Measurements from ENCODE around the gene STX16.

The STX16 gene

DNA sequence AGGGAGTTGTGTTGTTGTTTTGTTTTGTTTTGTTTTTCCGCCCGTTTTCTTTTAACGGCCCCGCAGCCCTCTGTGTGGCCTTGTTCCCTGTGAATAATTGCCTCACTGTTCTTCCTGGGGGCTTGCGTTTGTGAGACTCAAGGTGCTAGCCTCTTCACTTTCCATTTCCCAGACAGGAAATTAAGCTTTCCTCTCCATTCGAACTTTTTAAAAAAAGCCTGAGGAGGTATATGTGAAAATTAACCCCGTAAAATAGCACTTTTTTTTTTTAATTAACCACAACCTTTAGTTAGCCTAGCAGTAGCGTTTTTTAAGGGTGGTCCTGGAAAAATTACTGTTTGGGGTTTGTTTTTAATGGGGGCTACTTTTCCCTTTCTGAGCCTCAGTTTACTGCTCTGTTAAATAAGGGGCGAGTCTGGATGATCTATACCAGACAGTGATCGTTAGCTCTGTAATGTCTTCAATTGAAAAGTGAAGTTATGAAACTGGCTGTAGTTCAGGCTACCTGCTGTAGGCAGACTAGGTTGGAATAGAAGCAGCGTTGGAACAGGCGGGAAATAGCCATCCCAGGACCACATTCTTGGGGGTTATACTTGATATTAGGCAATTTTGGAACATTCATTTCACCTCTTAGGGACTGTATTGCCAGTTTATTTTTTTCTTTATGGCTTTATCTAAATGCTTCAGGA is 1.7 kb downstream of the STX16 start:
- no peak for DNase-seq (ENCODE audit: low spot score)

DNA sequence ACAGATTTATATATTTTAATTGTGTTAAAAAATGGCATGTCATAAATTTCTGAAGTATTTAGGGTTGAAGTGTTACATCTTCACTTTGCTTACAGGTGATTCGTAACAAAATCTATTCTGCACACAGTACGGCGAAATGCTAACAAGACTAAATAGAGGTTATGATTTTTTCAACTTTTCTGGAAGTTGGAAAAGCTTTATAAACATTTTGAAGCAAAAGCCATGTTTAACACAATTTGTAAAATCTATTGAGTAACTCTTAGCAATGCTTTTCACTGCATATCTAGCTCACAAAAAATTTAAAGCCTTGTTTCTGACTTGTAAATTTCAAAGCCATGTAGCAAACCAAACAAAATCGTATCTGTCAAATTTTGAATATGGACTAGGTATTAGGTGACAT is 3.3 kb downstream of the STX16 start:
- no peak for DNase-seq (ENCODE audit: low spot score)

DNA sequence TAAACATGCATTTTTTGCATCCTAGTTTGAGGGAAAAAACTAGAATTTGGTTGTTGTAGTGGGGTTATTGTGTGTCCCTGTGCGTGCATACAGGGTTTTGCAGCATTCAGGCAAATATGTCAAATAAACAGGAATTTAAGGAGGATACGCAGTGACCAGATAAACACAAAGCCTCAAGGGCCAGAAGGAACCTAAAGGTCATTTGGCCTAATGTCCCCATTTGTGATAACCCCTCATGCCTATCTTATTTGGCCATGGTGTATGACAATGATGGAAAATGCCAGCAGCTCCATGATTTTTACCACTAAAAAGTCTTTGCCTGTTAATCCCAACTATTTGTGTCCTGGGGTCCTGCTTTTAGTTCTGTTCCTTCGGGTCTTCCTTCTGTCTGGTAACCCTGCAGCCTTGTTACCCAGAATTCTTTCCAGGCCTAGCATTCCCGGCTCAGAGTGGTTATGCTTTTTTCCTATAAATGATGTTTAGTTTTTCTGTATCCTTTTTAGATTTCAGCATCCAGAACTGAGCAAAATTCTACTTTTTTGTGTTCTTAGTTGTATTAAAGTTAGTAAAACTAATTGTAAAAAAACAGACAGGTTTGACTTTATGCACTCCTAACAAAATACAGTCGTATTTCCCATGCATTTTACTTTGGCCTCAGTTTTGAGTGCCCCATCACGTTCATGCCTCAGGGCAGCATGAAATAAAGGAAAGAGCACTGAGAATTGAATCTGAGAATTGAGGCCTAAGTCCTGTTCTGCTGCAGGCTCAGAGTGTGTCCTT is 4.4 kb downstream of the STX16 start:
- no peak for DNase-seq (ENCODE audit: low spot score)

DNA sequence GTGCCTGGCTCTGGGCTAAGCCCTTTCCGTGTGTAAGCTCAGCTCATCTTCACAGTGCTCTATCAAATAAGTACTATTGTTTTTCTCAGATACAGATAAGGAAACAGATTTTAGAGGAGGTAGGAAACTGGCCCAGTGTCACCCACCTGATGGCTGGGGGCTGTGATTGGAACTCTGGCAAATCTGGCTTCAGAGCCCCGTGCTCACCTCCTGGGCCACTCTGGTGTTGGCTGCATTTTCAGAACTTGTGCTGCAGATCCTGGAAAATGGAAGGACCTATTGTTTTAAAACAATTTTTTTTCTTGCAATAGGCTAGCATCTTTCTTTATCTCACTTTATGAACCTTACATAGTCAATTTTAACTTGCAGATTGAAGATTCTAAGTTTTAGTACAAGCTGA is 5.7 kb downstream of the STX16 start:
- no peak for DNase-seq (ENCODE audit: low spot score)

DNA sequence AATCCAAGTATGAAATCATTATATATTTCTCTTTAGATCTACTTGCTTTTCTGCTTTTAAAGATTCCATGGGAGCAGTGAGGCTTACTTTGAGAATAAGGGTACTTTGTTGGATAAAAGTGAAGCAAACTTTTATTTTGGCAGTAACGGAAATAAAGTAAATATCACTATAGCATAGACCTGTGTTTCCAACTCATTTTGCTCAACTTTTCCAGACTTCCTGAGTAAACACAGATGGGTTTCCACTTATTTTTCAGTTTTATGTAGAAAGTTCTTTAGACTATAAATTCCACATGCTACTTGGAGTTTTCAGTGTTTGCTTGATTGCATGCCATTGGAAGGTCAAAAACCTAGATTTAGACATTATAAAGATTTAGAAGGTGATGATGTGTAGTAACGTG is 6.2 kb downstream of the STX16 start:
- no peak for DNase-seq (ENCODE audit: low spot score)

DNA sequence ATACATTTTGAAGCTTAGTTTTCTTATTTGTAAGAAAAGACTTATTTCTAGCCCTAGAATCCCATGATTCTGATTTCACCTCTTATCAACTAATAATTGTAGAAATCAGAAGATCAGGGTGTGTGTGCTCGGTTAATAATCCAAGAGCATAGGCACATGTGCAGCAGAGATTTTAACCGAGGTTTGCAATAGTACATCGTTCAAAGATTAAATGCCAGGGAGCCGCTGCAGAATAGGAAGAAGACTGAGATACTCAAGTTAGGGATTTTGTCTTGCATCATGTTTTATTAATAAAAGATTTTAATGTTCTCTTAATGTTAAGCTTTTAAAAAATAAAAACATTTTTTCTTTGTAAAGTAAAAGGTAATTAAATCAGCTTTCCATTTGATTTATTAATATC is 6.9 kb downstream of the STX16 start:
- no peak for DNase-seq (ENCODE audit: low spot score)

DNA sequence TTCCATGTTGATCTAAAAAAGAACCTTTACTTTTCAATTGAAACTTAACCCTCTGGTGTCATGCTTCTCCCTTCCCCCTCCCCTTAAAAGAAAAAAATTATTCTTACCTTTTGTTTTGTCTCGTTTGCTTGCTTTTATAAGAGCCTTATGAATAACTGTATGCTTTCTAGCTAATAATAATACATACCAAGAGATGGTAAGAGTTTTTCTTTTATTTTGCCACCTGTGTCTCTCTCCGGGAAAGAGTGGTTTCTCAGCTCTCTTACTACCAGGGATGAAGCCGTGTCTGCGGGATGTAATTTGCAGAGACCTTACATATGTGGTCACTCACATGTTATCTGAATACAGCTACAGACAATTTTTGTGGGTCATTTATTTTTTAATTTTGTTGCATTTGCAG is 7.7 kb downstream of the STX16 start:
- DNase-seq (ENCODE audit: low spot score): no peak

DNA sequence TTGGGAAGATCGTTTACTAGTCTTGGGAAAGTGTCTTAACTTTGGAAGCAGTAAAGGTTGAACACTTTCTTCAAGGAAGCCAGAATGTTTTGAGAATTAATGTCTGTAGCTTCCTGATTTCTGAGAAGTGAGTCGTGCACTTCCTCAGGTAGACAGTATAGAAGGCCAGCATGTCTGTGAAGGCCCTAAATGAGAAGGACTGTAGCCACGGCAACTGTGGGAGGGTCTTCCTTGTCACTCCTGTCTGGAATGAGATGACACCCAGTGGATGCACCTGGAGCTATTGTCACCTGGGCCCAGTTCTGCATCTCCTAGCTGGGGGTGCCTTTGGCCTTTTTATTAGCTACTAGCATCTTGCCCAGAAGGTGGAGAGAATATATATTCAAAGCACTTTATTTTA is 8.8 kb downstream of the STX16 start:
- no peak for DNase-seq (ENCODE audit: low spot score)

DNA sequence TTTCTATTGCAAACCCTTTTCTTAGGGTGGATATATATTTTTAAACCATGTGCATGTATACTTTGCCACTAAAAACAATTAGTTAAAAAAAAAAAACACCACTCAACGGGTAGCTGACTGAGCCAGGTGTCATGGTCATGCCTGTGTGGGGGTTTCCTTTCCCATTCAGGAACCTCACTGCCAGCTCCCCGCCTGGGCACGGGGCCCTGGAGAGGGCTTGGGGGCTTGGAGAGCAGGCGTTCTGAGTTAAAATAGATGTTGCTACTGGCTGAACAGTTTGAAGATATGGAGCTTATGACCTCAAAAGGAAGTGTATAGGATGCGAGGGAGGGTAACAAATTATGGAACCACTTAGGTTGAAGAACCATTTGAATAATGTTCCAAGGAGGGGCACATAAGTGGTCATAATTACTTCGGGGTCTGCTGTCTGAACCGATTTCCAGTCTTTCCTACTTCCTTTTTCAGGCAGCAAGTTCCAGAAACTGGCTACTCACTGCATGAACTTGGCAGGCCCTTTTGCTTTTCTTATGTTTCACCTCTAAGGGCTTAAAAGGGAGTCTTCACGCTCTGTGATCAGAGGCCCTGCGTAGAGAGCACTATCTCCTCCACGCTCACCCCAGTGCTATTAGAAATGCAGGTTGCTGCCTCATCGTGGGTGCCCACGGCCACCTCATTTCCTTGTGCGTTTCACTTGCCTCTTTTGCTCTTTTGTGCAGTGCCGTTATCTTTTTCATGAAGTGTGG is 9.9 kb downstream of the STX16 start:
- no peak for DNase-seq (ENCODE audit: low spot score)

DNA sequence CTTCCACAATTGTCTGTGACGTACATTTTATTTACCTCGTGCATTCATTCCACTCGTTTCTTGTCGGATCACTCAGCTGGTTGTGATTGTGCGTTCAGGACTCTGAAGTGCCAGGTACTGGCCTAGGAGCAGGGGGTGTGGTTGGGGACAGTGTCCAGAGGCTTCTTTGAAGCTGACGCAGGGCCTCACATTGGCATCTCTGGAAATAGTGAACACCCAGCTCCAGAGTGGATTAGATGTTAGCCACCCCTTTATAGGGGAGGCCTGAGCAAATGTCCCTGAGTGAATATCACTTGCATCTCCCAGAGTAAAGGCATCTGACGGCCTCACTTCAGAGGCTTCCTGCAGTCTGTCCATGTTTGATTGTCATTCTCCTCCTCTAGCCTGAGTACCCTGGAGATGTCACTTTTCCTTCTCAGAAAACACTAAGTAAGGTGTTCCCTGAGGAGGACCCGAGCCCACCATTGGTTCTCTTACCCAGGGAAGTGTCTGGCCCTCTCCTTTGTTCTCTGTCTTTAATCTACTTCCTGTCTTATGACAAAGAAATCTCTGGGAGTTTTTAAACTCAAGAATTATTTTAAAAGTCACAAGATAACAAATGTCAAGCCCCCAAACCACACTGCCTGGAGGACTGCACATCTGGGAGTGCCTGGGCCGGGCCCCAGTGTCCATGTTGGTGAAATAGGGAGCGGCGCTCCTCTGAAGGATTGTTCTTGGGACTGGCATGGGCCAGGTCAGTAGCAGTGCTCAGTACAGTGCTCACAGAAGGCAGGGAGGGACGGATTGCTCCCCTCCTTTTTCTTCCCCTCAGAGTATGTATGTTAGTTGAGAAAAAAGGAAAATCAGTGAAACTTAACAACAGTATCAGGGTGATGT is 10.8 kb downstream of the STX16 start:
- no peak for DNase-seq (ENCODE audit: low spot score)

DNA sequence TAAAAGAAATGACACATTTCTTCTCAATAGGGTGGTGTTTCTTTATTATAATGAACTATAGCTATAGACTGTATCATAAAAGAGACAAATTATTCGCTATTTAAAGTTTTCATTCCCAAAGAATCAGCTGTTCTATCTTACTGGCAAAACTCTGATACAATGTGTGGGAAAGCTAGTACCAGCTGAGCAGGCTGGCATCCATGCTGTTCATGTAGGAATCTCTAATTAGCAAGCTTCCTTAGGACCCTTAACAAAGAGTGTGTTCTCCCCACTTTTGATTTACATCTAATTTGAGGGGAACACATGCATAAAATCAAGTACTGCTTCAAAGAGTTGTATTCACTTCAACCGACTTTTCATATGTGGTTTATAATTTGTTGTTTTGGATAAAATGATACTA is 13.2 kb downstream of the STX16 start:
- DNase-seq (ENCODE audit: low spot score): no peak

DNA sequence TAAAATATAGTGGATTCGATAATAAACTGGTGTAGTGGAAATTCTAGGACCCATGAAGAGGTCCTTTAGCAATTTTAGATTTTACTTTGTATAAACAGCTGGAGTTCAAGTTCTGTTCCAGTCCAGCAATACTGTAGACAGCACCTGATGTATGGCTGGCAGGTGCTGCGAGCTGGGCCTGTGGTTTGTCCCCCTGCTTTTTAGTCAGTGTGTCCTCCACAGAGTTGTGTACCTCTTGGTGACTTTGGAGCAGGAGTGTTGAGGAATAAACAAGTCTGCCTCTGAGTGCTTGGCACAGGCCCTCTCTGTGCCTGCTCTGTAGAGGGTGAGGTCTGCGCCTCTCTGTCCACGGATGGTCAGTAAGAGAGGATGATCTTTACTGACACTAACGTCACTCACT is 13.8 kb downstream of the STX16 start:
- no peak for DNase-seq (ENCODE audit: low spot score)

DNA sequence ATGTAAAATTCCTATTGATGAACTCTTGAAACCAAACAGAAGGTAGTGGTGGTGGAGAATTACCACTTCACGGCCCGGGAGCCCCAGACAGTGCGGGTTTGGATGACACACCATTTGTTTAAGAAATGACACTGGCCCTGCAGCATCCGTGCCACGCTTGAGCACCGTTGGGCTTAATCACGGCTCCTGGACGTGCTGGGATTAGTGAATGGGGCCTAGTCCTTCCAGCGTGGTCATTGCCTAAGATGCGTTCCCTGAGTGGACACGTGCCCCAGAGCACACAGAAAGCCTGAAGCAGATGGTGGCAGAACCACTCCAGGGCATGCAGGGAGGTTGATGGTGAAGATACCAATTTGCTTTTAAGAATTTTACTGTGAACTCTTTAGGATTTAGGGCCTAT is 14.5 kb downstream of the STX16 start:
- DNase-seq (ENCODE audit: low spot score): no peak

DNA sequence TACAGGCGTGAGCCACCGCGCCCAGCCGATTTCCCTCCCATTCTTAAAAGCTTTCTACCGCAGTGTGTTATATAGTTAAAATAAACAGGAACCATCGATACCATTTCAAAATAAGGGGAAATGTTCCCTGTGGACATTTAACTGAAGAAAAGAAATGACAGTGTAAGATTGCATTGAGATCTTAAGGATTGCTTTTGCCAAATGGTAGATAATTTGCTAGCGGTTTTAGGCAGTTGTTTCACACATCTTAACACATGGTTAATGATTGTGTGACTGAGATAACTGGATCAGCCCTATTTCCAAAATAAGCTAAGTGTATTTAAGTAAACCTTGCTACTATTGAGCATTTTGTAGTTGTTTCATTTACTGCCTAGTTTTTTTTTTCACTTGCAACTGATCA is 15.6 kb downstream of the STX16 start:
- DNase-seq (ENCODE audit: low spot score): no peak

DNA sequence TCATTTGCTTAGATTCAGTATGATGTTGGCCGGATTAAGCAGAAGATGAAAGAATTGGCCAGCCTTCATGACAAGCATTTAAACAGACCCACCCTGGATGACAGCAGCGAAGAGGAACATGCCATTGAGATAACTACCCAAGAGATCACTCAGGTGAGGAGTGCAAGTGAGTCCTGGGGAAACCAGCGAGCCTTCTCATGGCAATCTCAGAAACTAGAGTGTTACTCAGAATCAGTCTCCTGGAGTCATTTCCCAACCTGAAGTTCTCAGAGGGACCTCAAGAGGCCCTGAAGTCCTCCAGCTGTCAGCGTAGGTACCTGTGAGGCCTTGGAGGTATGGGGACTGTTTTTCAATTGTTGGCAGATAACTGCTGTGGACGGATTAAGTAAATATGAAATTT is 16.9 kb downstream of the STX16 start:
- DNase-seq (ENCODE audit: low spot score): no peak

DNA sequence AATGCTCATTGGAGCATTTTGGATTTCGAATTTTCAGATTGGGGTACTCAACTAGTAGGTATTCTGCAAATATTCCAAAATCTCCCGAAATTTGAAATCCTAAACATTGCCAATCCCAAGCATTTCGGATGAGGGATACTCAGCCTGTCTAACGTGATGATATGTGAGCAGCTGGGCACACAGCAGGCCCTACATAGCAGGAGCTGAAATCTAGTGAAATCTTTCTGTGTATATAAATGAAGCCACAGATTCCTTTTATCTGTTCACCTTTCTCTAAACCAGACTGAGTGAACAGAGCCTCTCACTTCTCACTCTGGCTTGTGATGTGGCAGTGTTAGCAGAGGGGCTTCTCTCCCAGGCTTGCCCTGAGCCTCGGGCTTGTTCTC is 17.8 kb downstream of the STX16 start:
- no peak for DNase-seq (ENCODE audit: low spot score)

DNA sequence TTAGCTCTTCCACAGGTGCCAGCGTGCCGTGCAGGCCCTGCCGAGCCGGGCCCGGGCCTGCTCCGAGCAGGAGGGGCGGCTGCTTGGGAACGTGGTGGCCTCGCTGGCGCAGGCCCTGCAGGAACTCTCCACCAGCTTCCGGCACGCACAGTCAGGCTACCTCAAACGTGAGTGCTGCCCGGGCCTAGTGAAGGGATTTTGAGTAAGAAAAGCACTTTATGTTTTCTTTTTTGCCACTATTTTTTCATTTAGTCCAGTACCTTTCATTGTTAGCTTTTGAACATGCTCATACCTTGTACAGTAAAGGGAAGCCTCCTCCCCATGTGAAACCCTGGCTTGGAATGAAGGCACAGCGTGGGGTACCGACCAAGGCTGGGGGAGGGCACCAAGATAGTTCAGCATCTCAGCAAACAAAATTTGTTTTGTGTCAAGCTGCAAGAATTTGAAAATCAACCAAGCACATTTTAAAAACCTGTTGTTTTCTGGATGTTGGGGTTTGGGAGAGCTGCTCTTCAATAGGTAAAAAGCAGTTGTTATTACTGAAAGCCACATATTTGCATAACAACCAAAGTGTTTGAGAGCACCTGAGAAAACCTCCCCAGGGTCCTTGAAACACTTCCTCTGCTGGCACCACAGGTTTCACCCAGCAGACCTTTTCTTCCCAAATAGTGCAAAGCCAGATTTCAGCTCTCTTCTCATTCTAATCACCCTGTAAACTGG is 18.4 kb downstream of the STX16 start:
- no peak for DNase-seq (ENCODE audit: low spot score)

DNA sequence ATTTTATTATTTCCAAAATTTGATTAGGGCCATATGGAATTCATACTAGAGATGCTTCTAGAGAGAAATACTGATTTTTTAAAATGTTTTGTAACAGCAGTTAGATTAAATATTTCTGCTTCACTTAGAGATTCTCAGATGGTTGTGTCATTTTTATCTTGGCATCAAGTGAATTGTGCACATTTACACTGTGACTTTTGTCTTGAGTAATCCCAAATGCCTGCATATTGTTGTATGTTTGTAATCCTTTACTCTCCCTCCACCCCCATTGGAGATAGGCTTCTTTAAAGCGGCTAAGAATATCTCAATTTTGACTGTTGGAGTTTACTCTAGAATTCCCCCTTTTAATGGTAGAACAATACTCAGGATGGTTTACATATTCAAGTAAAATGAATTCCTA is 19.0 kb downstream of the STX16 start:
- peak; percentile 49 for DNase-seq (ENCODE audit: low spot score)

DNA sequence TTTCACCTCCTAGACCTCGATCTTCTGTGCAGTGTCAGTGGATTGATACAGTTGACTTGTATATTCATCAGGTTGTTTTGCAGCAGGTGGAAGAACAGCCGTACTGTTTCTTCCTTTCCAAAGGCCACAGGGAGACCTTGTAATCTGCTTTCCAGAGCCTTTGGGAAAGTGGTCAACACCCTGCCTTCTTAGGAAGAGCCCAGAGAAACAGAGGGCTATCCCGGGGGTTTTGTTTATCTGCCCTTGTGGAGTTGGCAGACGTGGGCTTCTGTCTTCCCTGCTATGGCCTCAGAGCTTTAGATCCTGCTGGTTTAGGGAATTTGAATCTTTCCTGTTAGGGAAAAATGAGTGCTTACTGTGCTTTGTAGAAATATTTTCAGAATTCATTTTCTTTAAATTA is 19.6 kb downstream of the STX16 start:
- no peak for DNase-seq (ENCODE audit: low spot score)

DNA sequence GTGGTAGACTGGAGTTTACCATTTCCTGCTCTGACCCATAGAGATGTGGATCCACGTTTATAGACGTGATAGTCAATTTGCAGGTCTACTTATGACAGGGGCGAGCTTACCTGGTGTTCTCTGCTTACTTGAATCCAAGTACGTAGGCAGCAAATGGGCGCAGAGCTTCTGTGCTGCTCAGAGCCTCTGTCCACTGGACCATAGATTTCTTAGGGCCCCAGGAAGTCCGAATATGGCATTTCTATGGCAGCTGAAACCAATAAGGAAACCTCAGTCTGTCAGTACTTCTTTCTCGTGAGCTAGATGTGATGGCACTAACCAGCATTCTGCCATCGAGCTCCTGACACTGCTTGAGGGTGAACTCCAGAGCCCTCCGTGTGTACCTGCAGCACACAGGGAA is 22.0 kb downstream of the STX16 start:
- no peak for DNase-seq (ENCODE audit: low spot score)

DNA sequence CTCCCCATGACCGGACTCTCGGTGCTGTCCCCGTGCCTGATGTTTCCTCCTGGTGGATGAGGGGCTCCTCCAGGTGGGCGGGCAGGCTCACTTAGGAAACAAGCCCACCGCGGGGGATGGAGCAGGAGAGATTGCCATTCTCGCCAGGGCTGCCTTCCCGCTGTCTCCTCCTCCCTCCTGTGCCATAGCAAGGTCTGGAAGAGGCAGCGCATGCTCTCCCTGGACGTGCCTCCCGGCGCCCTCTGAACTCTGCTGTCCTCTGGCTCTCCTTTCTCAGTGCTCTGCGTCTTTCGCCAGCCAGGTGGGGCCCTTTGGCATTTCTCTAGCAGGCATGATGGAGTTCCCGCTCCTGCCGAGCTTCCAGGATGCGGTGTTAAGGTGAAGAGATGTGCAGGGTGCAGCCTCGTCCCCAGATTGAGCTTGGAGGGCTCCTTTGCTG is 24.1 kb downstream of the STX16 start:
- no peak for DNase-seq (ENCODE audit: low spot score)

DNA sequence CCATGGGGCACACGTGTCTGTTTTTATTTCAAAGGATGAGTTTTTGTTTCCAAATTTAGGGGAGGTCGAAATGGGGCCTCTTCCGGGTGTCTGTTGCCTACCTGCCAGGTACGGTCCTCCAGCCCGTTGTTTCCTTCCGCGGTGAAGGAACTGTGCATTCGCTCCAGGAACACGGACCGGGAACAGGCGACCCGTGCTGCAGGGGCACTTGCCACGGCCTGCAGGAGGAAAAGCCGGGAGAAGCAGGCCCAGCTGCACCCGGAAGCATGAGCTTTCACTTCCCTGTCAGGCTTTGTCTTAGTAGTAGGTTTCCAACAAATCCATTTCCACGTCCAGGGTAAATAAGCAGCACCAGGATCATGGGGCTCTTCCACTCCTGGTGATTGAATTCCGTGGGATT is 24.6 kb downstream of the STX16 start:
- no peak for DNase-seq (ENCODE audit: low spot score)
